Activated CD4-positive, CD25-positive, alpha-beta regulatory T cell treated with anti-CD3 and anti-CD28 coated beads, Interleukin-2, amount 50 U/mL, for 16 hours (primary cell): ENCODE data around the gene RAB11FIP4.

Source experiments
- DNase-seq: peaks from one replicate; pipeline ENCODE4 v3.0.0-alpha.2; 2020; ENCODE audit warnings: low read depth, low spot score

The RAB11FIP4 gene

DNA sequence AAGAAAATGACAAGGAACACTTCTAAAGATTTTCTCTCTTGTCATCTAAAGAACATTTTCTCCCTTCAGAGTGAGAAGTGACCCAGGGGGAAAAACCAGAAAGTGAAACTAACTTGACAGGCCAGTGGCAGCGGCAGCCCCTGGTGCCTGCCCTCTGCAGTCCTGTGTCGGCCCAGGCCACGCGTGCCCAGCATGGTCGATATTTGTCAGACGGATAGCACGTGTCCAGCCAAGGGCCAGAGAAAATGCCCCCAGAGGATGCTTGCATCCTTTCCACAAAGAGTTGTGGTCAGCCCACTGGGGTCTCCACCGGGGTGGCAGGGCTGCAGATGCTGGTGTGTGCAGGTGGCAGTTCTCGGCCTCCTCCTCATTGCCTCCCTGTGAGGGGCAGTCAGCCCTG is 176.6 kb downstream of the RAB11FIP4 start:
- DNase-seq: no peak

DNA sequence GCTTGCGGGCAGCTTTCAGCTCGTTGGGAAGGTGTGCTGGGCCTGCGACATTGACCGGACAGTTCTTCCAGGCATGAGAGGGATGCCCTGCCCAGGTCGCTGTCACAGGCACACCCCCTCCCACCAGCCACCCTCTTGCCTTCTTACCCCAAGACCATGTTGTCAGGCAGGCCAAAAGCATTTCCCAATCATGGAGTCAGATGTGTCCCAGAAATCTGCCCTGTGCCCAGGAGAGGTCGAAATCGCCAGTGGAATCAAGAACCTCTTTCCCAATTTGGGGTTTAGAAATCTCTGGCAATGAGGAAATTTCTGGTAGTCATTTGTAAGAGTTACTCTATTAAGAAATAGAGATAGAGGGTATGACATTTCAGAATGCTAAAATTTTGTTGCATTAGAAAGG is 177.1 kb downstream of the RAB11FIP4 start:
- DNase-seq: no peak

DNA sequence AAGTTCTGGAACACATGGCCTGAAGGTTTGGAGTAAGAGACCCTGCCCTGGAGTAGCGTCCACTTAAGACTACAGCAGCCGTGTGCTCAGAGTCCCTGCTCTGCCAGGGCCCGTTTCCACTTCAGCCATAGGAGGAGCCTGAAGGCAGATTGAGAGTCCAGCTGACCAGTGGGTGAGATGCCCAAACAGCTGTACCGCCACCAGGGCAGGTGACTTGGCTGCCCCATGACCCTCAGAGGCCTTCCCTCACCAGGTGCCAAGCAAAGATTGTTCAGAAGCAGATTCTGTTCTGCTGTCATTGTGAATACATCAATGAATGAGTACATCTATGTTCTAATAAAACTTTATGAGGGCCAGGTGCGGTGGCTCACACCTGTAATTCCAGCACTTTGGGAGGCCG is 178.8 kb downstream of the RAB11FIP4 start:
- no peak for DNase-seq

DNA sequence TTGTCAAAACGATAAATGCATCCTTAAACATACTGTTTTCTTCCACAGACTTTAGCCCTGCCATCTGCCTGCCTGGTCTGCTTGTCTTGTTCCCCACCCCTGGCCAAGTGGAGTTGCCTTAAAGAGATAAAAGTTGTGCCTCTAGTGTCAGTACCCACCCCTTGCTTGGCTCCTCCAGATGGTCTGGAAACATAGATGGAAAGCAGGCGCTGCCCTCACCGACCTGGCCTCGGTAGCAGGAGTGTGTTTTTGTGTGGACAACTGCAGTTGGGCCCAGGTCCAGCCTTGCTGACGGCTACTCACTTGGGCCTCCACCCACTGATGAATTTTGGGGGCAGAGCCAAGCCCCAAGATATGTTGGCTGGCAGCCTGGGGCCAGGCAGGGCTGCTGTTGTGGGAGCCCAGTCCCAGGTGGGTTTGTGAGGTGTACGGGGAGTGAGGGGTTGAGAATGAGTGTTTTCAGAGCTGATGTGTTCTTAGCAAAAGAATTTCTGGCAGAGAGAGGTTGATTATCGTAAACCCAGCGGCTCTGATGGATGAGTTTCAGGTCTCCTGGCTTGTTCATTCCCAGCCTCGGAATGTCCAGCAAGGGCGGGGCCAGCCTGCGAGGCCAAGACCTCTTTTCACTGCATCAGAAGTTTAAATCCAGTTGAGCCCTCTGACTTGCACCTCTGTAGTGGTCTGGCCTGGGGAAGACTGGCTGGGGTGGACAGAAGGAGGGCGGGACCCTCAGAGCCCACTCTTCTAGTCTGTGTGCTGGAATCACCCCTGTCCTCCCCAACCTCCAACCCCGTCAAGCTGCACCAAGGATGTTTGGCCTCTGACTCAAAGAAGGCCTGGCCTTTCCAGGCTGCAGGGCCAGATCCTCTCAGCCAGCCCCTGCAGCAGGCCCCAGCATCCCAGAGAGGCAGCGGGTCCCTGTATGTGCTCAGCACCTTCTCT is 179.7 kb downstream of the RAB11FIP4 start:
- no peak for DNase-seq

DNA sequence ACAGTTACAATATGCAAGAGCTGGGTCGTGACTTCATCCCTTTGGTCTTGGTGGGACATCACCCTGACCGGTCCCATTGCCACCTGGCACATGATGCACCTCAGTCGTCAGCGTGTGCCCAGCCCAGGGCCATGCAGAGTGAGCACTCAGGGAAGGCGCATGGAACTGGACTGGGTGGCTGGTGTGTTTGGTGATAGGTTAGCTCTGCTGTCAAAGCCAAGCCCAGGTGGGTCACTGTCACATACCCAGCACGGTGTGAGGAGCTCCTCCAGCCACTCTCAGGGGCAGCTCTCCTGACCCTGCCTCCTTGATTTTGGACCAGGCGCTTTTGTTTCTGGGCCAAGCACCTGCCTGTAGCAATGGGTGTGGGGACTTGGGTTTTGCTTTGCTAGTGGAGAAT is 180.9 kb downstream of the RAB11FIP4 start:
- DNase-seq: no peak

DNA sequence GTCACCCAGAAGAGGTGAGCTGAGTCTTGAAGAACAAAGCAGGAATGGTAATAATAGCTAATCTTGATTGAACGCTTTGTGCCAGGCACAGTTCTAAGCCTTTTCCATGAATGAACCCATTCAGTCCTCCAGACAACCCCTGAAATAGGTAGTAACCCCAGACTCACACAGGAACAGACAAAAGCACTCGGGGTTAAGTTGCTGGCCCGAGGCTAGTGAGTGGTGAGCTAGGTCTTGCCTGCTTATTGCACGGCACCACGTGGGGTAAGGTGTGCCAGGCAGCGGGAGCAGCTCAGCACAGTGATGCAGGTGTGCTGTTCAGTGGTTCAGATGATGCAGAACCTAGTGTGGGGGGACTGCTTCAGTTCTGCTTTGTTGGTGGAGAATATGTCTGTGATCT is 181.6 kb downstream of the RAB11FIP4 start:
- DNase-seq: no peak

DNA sequence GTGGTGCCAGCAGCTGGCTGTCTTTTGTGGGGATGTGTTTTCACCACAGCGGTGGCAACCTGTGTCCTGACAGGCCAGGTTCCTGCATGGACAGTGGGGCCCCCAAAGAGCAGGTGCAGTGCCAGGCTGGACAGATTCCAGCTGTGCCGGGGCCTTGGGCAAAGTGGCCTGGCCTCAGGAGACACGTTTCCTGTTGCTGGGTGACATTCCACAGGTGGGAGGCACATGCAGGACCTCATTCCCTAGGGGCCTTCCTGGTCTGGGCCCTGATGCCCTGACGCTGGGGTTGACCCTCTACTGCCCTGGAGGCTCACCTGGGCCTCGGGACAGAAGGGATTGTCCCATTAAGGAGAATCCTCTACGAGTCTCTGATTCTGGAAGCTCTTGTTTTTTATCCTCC is 182.4 kb downstream of the RAB11FIP4 start:
- DNase-seq: no peak

DNA sequence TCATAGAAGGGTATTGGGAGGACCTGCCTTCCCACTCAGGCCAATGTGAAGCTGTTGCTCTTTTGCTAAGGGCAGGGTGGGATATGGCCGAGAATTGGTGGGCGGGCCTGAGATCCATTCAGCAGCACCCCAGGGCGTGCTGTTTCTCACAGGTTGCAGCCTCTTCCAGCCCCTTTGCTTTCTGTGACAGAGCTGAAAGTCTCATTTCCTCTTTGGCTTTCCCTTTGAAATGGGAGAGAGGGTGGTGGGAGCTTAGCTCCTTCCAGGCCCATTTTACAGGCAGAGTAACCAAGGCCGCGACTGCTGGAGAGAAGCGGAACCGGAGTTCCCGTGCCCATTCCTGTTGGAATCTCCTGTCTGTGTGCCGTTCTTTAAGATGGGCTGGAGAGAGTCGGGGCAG is 183.0 kb downstream of the RAB11FIP4 start:
- no peak for DNase-seq

DNA sequence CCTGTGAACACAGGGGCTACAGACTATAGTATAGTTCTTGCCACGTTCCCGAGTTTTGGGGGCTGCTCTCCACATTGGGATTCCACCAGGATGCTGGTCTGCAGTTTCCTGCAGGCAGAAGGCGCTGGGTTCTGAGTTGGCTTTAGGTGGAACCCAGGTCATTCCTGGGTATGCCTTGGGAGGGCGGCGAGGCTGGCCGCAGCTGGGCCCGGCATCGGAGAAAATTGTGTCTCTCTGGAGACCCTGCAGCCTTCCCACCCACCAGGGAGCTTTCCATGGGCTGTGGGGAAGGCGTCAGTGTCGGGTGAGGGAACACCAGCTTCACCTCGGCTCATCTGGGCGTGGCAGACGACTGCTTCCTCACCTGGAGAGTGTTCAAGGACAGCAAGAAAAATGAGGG is 183.6 kb downstream of the RAB11FIP4 start:
- no peak for DNase-seq

DNA sequence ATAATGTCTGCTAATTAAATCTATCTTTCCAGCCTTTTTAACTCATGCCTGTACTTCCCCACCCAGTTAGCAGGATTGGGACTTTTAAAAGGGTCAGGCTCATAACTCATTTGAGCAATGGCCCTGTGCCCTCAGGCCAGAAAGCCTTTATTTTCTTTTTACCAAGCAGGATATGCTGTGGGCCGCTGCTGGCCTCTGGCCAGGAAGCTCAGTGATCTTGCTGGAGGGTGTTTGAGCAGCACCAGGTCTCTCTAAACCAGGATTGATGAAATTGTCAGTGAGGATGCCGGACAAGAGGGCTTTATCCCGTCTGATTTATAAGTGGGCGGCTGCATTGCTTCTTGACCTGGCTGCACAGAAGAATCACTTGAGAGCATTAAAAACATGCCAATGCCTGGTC is 187.8 kb downstream of the RAB11FIP4 start:
- no peak for DNase-seq

DNA sequence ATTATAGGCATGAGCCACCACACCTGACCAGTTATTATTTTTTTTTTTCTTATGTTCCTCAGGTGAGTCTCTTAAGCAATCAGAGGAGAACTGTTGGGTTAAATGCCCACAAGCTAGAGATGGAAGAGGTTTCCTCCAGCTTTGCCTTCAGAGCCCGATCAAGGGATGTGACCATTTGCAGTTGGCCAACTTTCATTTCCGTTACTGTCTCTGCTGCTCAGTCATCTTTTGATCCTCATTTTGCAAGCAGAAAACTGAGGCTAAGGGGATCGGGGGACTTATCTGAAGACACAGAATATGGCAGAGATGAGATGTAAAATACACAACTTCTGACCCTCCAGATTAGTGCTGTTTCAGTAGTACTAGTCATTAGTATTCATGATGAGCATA is 188.8 kb downstream of the RAB11FIP4 start:
- DNase-seq: no peak

DNA sequence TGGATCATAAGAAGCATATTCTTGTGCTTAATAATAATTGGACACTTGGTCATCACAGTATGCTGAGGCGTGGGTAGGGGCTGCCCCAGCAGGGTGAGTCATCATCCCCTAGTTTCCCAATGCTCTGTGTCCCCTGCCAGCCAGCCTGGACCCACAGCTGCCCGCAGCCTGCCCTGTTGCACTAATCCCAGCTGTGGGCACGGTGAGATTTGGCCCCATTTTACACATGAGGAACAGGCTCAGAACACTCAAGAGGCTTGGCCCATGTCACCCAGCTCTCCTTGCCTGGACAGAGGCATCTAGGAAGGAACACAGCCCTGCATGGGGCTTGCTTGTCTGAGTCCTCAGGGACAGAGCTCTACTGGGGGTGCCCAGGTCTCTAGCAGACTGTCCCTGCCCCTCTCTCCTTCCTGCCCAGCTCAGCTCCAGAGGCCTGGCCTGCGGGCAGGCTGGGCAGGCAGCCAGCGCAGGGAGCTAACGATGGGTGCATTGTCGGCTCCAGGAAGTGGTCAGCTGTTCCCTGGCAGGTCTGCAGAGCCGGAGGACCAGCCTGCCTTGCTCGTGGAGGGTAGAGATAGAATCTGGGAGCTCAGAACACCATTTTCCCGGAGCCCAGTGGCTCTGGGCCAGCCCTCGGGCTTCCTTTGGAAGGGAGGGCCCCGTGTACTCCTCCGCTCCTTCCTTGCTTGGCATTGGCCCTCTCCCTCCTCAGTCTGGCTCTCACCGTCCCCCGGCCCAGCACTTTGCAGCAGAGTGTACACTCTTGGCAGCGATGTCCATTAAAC is 189.4 kb downstream of the RAB11FIP4 start:
- no peak for DNase-seq

DNA sequence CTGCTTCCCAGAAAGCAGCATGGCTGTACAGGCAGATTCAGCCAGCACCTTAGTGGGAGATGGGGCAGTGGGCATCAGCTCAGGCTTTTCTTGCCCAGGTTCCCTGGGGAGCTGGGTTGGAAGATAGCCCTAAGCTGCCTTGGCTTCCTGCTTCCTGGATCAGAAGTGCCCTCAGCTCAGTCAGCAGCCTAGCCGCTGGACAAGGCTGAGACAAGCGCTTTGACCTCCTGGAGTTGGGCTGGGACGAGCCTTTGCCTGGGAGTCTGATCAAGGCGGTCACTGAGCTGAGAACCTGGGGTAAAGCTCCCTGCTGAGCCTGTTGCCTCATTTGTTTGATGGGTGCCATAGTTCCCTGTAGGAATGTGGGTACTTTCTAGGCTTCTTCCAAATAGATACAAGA is 190.0 kb downstream of the RAB11FIP4 start:
- no peak for DNase-seq

DNA sequence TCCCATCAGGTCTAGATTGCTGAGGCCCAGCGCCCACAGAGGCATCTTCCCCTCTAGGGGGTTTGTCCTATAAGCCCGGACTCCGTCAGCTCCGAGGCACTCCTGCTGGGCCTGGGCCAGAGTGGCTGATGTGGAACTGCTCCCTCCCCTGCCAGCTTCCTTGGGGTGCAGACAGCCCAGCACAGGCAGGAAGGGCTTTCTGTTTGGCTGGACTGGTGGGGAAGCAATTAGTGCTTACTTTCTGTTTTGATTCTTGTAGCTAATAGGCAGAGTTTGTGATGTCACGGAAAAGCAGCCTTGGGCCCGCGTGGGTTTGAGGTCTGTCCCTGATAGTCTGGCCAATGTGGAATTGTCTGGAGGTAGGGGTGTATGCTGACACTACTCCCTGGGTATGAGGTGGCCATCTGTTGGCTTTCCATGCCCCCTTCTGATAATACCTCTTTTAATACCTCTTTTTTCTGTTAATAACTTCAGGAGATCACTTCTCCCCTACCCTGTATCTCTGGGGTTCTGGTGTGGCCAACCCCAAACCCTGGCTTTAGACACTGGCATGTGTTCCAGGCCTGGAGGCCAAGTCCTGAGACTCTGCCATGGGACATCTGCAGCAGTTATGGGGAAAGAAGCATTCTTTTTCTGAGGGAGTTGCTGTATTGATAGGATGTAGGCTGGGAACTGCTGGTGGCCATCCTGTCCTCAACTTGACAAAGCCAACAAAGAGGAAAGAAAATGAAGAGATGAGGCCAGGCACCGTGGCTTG is 190.9 kb downstream of the RAB11FIP4 start:
- no peak for DNase-seq

DNA sequence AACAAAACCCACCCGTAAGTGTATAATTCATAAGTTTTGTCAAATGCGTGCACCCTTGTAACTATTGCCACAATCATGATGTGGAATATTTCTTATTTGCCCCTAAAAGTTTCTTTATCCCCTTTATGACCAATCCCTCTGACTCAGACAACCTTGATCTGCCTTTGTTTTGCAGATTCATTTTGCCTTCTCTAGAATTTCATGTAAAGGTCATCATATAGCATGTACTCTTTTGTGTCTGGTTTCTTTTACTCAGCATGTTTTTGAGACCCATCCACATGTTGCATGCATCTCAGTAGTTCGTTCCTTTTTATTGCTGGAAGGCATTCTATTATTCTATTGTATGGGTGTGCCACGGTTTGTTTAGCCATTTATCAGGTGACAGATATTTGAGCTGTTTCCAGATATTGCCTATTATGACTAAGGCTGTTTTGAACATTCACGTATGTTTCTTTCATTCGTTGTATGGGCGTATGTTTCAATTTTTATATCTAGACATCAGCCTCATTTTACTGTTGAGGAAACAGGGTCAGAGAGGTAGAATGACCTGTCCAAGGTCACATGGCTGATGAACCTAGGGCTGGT is 192.4 kb downstream of the RAB11FIP4 start:
- DNase-seq: no peak

DNA sequence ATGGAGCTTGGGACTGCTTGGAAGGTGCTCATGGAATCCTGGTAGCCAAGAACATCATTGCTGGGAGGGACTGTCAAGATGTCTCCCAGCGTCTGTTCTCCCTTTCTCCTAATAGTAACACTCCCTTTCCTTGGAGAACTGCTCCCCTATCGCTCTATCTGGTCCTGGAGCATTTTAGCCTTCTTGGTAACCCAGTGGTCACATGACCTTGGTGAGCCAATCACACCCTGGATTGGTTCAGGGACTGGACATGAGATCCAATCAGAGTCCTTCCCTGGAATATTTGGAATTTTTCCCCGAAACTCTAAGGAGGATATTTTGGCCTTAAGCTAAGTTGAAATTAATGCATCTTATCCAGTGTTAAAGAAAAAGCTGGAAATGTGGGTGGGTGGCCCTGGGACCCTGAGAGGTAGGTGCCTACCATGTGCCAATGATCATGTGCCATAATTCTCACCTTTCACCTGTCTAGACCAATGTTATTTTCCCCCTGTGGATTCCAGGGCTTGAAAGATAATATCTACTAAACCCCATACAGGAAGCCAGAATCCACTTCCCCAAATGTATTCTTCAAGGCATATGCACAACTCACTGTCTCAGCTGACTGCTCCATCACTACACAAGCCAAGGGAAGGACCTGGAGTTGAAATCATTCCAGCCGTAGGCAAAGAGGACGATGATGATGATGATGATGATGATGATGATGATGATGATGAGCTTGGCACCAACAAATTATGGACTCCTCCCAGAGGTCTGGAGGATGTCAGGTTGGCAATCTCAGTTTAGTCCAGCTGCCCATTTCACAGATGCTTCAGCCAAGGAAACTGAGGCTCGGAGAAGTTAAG is 193.2 kb downstream of the RAB11FIP4 start:
- no peak for DNase-seq

DNA sequence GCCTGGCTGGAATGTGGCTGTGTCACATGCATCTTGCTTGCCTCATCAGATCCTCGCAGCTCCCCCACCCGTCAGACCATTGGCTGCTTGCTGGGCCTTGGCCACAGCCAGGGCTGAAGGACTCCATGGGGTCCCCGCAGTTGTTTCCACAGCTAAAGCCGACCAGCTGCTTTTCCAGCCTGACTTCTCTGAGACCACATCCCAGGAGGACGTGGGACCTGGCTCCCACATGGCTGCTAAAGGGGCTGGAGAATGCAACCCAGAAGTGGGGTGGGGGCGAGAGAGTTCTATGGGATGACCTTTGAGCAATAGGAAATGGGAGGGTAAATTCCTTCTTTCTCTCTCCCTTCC is 193.8 kb downstream of the RAB11FIP4 start:
- DNase-seq: no peak

DNA sequence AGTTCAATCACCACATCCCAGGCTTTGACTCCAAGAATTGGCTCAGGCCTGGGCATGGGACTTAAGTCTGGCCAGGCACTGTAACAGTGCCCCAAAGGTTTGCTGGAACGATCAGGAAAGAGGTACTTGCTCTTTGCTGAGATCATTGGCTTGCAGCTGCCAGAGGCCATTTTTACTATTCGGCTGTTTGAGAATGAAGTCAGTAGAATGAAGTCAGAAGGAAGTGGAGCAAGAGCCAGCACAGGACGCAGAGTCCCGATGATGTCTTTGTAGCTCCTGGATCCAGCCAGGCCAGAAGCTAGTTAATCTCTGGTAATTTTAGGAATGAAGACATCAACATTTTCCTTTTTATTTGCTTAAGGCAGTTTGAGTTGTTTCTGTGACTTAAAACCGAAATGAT is 195.5 kb downstream of the RAB11FIP4 start:
- DNase-seq: no peak

DNA sequence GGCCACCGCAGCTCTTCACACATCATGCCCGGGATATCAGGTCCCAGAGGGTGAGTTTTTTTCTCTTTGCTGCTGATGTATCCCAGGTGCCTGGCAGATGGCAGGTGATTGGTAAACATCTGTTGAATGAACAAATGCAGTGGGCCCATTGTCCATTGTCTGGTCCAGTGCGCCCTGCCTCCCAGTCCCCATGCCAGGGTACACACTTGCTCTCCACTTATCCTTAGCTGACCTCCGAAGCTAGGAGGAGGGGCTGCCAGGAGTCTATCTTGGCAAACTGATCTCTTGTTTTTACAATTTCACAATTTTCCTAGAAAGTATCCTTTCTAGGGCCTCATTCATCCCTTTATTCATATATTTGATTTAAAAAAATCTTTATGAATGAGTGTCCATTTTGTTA is 196.0 kb downstream of the RAB11FIP4 start:
- DNase-seq: no peak
